ENCODE data around the gene WDR73. TPM values are rescaled to one million over a fixed set of nuclear protein-coding genes. Genes with fewer than 3 reads are reported as not detected.

Gene WDR73
- polyA plus RNA-seq, 3 donors = 12.1 to 19.9 (median 14.3) TPM

DNA sequence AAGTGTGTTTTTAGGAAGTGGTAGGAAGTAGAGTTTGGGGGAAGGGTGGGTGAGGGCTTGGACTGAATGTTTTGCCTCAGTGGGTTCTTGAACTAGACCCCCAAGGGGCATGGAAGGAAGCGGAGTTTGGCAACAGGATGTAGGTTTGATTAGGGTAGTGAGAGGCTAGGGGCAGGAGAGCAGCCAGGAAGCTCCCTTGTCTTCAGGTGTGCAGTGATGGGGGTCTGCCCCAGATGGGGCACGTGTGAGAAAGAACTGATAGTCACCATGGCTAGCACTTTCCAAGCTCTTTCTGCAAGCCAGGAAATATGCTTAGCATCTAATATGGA, 48.6 kb downstream of the WDR73 start:
- H3K36me3 Mint-ChIP-seq = peaks cover 40 to 44% of the 10 kb centered on the region in 2 donors
- peaks cover 0 to 1% (median 0%) of the 10 kb centered on the region in 7 donors for H3K9me3 Mint-ChIP-seq
- Histone ChIP-seq H4K20me1 (ENCODE audit: insufficient read depth, low read length) (no peaks in the 10 kb centered on the region), H3K79me2 (ENCODE audit: insufficient read depth, low read length) (peaks cover 14% of the 10 kb centered on the region), H3K4me3 (replicated peaks in 1 of 3; ENCODE audit: low read depth in 2 of 3, low read length in 3 of 3) (no peak overlapping the region), H3K9me3 (replicated peaks in 1 of 2; ENCODE audit: control insufficient read depth in 1 of 2, insufficient read depth in 1 of 2, low read length in 2 of 2) (no peaks in the 10 kb centered on the region), H3K27ac (ENCODE audit: low read depth in 1 of 2, low read length in 2 of 2) (no peak overlapping the region), H3K36me3 (replicated peaks in 1 of 2; ENCODE audit: control insufficient read depth in 1 of 2, insufficient read depth in 2 of 2, low read length in 2 of 2) (peaks cover 18 to 40% of the 10 kb centered on the region in 2 donors), H3K27me3 (ENCODE audit: control insufficient read depth in 2 of 2, insufficient read depth in 2 of 2, low read length in 2 of 2) (no peaks in the 10 kb centered on the region), H3K4me2 (replicated peaks; ENCODE audit: extremely low read depth, low read length, poor library complexity, severe bottlenecking) (no peak overlapping the region), H3K4me1 (ENCODE audit: control insufficient read depth in 1 of 2, insufficient read depth in 2 of 2, low read length in 2 of 2) (peaks cover 6 to 12% of the 10 kb centered on the region in 2 donors), H2AFZ (ENCODE audit: insufficient read depth, low read depth, low read length, poor library complexity, severe bottlenecking) (no peak overlapping the region), H3K9ac (ENCODE audit: insufficient read depth, low read length, poor library complexity, severe bottlenecking) (no peak overlapping the region)
- H3K27ac Mint-ChIP-seq = no peak overlapping the region
- no peaks in the 10 kb centered on the region for H3K27me3 Mint-ChIP-seq (ENCODE audit: low read depth in 3 of 3)
- peaks cover 25% of the 10 kb centered on the region for H3K4me1 Mint-ChIP-seq
- TF ChIP-seq, protein P1, sequence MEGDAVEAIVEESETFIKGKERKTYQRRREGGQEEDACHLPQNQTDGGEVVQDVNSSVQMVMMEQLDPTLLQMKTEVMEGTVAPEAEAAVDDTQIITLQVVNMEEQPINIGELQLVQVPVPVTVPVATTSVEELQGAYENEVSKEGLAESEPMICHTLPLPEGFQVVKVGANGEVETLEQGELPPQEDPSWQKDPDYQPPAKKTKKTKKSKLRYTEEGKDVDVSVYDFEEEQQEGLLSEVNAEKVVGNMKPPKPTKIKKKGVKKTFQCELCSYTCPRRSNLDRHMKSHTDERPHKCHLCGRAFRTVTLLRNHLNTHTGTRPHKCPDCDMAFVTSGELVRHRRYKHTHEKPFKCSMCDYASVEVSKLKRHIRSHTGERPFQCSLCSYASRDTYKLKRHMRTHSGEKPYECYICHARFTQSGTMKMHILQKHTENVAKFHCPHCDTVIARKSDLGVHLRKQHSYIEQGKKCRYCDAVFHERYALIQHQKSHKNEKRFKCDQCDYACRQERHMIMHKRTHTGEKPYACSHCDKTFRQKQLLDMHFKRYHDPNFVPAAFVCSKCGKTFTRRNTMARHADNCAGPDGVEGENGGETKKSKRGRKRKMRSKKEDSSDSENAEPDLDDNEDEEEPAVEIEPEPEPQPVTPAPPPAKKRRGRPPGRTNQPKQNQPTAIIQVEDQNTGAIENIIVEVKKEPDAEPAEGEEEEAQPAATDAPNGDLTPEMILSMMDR (IDR thresholded peaks at IDR 0.05) = no peak
- 63% methylated on average over 2 of the region's 2 CpGs for WGBS (ENCODE audit: insufficient coverage)
- intact Hi-C loops (cut with micrococcal nuclease) = no loop called here
- no peak overlapping the region for H3K4me3 Mint-ChIP-seq
- no peak for DNase-seq

DNA sequence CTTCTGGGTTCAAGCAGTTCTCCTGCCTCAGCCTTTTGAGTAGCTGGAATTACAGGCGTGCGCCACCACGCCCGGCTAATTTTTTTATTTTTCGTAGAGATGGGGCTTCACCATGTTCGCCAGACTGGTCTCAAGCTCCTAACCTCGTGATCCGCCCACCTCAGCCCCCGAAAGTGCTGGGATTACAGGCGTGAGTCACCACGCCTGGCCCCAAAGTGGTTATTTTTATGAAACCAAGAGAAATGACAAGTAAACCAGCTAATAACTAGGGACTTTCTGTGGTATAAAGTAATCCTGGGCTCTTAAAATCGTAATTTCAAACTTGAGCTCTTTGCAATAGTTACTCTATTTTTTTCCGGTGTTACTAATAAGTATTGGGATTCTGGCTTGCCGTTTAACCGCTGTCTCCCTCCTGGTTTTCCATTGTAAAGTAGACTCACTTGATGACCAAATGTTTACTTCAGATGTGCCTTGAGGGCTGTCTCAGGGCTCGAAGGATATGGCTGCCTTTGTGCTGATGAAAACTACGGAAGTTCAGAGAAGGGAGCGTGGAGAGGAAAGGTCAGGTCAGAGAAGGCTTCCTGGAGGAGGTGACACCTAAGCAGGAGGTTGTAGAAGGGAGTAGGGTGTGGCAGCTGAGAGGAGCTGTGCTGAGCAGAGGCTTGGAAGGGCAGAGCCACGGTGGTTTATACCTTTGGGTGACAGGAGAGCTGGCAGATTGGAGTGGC, 49.1 kb downstream of the WDR73 start:
- H3K4me1 ChIP-seq (ENCODE audit: control insufficient read depth in 1 of 2, insufficient read depth in 2 of 2, low read length in 2 of 2) = peaks cover 8 to 17% of the 10 kb centered on the region in 2 donors
- no peak overlapping the region for H3K4me3 ChIP-seq (replicated peaks in 1 of 3; ENCODE audit: low read depth in 2 of 3, low read length in 3 of 3)
- Mint-ChIP-seq H3K27me3 (ENCODE audit: low read depth in 3 of 3) (no peaks in the 10 kb centered on the region), H3K27ac (no peak overlapping the region), H3K9me3 (peaks cover 0 to 1% (median 0%) of the 10 kb centered on the region in 7 donors), H3K4me3 (no peak overlapping the region), H3K36me3 (peaks cover 40 to 43% of the 10 kb centered on the region in 2 donors), H3K4me1 (peaks cover 27% of the 10 kb centered on the region)
- intact Hi-C loops (cut with micrococcal nuclease) = no loop called here
- H4K20me1 ChIP-seq (ENCODE audit: insufficient read depth, low read length) = no peaks in the 10 kb centered on the region
- DNase-seq = no peak
- H2AFZ ChIP-seq (ENCODE audit: insufficient read depth, low read depth, low read length, poor library complexity, severe bottlenecking) = no peak overlapping the region
- H3K9ac ChIP-seq (ENCODE audit: insufficient read depth, low read length, poor library complexity, severe bottlenecking) = no peak overlapping the region
- 88% methylated on average over 17 of the region's 19 CpGs for WGBS (ENCODE audit: insufficient coverage)
- H3K79me2 ChIP-seq (ENCODE audit: insufficient read depth, low read length) = peaks cover 14% of the 10 kb centered on the region
- no peak overlapping the region for H3K4me2 ChIP-seq (replicated peaks; ENCODE audit: extremely low read depth, low read length, poor library complexity, severe bottlenecking)
- no peaks in the 10 kb centered on the region for H3K9me3 ChIP-seq (replicated peaks in 1 of 2; ENCODE audit: control insufficient read depth in 1 of 2, insufficient read depth in 1 of 2, low read length in 2 of 2)
- H3K27me3 ChIP-seq (ENCODE audit: control insufficient read depth in 2 of 2, insufficient read depth in 2 of 2, low read length in 2 of 2) = no peaks in the 10 kb centered on the region
- TF ChIP-seq, protein P1 (IDR thresholded peaks at IDR 0.05) = no peak
- H3K36me3 ChIP-seq (replicated peaks in 1 of 2; ENCODE audit: control insufficient read depth in 1 of 2, insufficient read depth in 2 of 2, low read length in 2 of 2) = peaks cover 18 to 40% of the 10 kb centered on the region in 2 donors
- H3K27ac ChIP-seq (ENCODE audit: low read depth in 1 of 2, low read length in 2 of 2) = no peak overlapping the region

All from CD14-positive monocyte (primary cell).